ENCODE data around the gene RPIA. TPM values are rescaled to one million over a fixed set of nuclear protein-coding genes. Genes with fewer than 3 reads are reported as not detected.

Gene RPIA
- total RNA-seq, 2 donors from 2014 or later, result 4.1 to 4.7 TPM

DNA sequence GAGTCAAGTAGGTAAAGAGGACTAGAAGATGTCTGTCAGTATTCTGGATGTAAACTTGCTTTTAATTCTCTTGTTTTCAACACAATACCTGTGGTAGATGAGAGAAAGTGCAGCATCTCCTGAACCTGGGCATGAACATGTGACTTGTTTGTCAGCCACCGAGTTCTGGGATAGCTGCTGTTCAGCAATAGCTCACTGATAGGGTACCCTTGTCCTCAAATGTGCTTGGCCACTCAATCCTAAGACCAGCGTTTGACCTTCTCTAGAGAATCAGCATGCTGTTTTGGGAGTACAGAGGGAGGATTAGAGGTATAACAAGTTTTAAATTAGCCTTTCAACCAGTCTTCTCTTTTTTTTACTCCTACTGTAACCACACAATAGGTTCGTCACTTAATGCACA, 23.2 kb downstream of the RPIA start:
- ATAC-seq (ENCODE audit: insufficient number of reproducible peaks, low FRiP score, low read depth), result no peak
- Histone ChIP-seq H3K36me3 (no peaks in the 10 kb centered on the region), H3K27ac (no peak overlapping the region), H3K4me1 (ENCODE audit: control insufficient read depth in 1 of 2, low read depth in 2 of 2) (peaks cover 0 to 12% of the 10 kb centered on the region in 2 donors), H3K4me3 (no peak overlapping the region), H3K27me3 (replicated peaks; ENCODE audit: insufficient read depth) (no peaks in the 10 kb centered on the region), H3K9me3 (no peaks in the 10 kb centered on the region)
- no peak for DNase-seq (ENCODE audit: low spot score)
- TF ChIP-seq, protein P1, sequence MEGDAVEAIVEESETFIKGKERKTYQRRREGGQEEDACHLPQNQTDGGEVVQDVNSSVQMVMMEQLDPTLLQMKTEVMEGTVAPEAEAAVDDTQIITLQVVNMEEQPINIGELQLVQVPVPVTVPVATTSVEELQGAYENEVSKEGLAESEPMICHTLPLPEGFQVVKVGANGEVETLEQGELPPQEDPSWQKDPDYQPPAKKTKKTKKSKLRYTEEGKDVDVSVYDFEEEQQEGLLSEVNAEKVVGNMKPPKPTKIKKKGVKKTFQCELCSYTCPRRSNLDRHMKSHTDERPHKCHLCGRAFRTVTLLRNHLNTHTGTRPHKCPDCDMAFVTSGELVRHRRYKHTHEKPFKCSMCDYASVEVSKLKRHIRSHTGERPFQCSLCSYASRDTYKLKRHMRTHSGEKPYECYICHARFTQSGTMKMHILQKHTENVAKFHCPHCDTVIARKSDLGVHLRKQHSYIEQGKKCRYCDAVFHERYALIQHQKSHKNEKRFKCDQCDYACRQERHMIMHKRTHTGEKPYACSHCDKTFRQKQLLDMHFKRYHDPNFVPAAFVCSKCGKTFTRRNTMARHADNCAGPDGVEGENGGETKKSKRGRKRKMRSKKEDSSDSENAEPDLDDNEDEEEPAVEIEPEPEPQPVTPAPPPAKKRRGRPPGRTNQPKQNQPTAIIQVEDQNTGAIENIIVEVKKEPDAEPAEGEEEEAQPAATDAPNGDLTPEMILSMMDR (IDR thresholded peaks at IDR 0.05), result no peak

DNA sequence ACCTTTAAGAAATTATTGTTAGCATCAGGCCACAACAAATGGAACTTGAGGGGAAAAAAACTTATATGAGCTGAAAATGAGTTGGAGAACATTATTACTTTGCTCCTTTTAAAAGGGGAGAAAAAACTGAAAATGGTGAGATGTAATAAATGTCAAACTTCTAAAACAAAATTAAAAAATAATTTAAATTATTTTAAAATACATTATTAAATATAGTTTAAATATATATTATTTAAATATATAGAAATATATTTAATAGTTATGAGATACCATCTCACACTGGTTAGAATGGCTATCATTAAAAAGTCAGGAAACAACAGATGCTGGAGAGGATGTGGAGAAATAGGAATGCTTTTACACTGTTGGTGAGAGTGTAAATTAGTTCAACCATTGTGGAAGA, 28.9 kb downstream of the RPIA start:
- TF ChIP-seq, protein P1 (IDR thresholded peaks at IDR 0.05), result no peak
- peaks cover 0 to 12% of the 10 kb centered on the region in 2 donors for H3K4me1 ChIP-seq (ENCODE audit: control insufficient read depth in 1 of 2, low read depth in 2 of 2)
- DNase-seq (ENCODE audit: low spot score) (no peak), ATAC-seq (ENCODE audit: insufficient number of reproducible peaks, low FRiP score, low read depth) (no peak)
- no peak overlapping the region for H3K27ac ChIP-seq
- no peak overlapping the region for H3K4me3 ChIP-seq
- no peaks in the 10 kb centered on the region for H3K9me3 ChIP-seq
- no peaks in the 10 kb centered on the region for H3K27me3 ChIP-seq (replicated peaks; ENCODE audit: insufficient read depth)
- H3K36me3 ChIP-seq, result no peaks in the 10 kb centered on the region

DNA sequence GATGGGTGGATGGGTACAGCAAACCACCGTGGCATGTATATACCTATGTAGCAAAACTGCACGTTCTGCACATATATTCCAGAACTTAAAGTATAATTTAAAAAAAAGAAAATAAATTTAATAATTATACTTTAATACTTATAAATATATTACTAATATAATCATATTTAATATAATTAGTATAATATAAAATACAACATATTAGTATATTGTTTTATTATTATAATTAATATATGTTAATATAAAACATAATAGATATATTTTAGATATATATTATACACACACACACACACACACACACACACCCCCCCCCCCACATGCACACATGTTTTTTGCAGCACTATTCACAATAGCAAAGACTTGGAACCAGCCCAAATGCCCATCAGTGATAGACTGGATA, 29.8 kb downstream of the RPIA start:
- peaks cover 0 to 12% of the 10 kb centered on the region in 2 donors for H3K4me1 ChIP-seq (ENCODE audit: control insufficient read depth in 1 of 2, low read depth in 2 of 2)
- ATAC-seq (ENCODE audit: insufficient number of reproducible peaks, low FRiP score, low read depth), result no peak
- TF ChIP-seq, protein P1 (IDR thresholded peaks at IDR 0.05), result no peak
- H3K9me3 ChIP-seq, result no peaks in the 10 kb centered on the region
- no peak for DNase-seq (ENCODE audit: low spot score)
- H3K36me3 ChIP-seq, result no peaks in the 10 kb centered on the region
- no peak overlapping the region for H3K4me3 ChIP-seq
- no peaks in the 10 kb centered on the region for H3K27me3 ChIP-seq (replicated peaks; ENCODE audit: insufficient read depth)
- no peak overlapping the region for H3K27ac ChIP-seq

DNA sequence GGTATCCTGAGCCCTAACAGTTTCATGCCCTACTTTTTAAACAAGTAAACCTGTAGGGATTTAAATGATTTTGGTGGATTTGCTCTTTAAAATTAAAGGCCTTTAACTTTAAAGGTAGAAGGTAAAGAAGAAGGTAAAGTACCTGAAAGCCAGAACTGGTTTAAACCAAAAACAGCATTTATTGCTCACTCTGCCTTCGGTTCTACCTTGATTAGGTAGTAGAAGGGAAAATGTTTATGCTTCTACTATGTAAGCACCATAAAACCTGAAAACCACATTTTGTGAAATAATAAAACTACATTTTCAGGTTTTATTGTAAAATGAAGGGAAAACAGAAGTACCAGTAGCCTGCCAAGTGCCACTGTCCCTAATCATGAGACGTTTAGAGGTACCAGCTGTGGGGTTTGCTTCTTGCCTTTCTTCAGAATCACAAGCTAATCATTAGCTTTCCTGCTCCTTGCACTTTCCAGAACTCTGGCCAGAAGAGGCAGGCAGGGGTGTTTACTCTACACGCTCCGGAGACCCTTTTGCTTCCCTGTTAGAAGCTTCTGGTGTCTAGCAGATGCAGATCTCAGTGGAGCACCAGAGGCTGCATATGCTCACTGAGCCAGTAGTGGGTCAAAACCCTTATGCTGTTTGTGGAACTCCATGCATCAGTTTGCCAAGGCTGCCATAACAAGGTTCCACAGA, 33.3 kb downstream of the RPIA start:
- DNase-seq (ENCODE audit: low spot score), result no peak
- Histone ChIP-seq H3K9me3 (no peaks in the 10 kb centered on the region), H3K36me3 (no peaks in the 10 kb centered on the region), H3K4me1 (ENCODE audit: control insufficient read depth in 1 of 2, low read depth in 2 of 2) (no peaks in the 10 kb centered on the region), H3K4me3 (no peak overlapping the region), H3K27ac (no peak overlapping the region), H3K27me3 (replicated peaks; ENCODE audit: insufficient read depth) (no peaks in the 10 kb centered on the region)
- TF ChIP-seq, protein P1 (IDR thresholded peaks at IDR 0.05), result no peak
- no peak for ATAC-seq (ENCODE audit: insufficient number of reproducible peaks, low FRiP score, low read depth)

DNA sequence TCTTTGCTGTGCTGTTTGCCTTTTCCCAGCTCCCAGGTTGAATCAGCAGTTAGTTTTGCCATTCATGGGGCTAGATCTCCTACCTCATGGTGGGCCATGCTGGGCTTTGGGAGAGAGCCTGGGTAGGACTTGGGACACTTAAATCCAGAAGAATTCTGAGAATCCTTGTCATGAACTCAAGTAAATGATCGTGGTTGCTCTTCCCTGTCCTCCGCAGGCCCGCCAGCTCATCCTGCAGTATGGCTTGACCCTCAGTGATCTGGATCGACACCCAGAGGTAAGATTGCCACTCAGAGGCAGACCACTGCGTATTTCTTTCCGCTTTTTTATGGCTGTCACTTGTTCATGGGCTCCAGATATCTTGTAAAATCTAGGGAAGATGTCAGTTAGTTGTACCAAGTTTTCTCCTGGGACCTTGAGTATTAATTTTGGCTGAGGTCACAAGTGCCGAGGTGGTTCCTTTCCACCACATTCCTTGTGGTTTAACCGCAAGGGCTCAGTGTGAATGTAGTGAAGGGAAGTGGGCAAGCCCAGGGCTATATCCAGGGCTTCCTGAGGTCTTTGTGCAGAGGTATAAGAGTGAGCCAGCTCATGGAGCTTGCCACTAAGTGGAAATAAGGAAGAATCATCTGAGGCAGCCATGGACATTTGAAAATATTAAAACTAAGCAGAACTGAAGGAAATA, 37.7 kb downstream of the RPIA start:
- no peaks in the 10 kb centered on the region for H3K4me1 ChIP-seq (ENCODE audit: control insufficient read depth in 1 of 2, low read depth in 2 of 2)
- no peak overlapping the region for H3K4me3 ChIP-seq
- DNase-seq (ENCODE audit: low spot score), result no peak
- H3K27ac ChIP-seq, result no peak overlapping the region
- no peaks in the 10 kb centered on the region for H3K36me3 ChIP-seq
- no peaks in the 10 kb centered on the region for H3K27me3 ChIP-seq (replicated peaks; ENCODE audit: insufficient read depth)
- H3K9me3 ChIP-seq, result no peaks in the 10 kb centered on the region
- TF ChIP-seq, protein P1 (IDR thresholded peaks at IDR 0.05), result no peak
- no peak for ATAC-seq (ENCODE audit: insufficient number of reproducible peaks, low FRiP score, low read depth)
